Stomach (tissue), 9 donors: ENCODE data around the gene FRG2. TPM values are rescaled to one million over a fixed set of nuclear protein-coding genes. Genes with fewer than 3 reads are reported as not detected.
"Not testable (repeated sequence)": the region's sequence is repeated elsewhere in the genome, so short reads cannot be mapped to it uniquely, and the experiment has no call there.

Source experiments
- DNase-seq, 2 donors: peaks; one replicate each; pipeline versions ENCODE4 v3.0.0 to v3.0.0-alpha.2; 2013 to 2019
- H3K27ac ChIP-seq, 5 donors: fragments of 200-600 bp in 4 of 5; sonication (generic) in 4 of 5; one replicate each; pipeline ENCODE4 v1.5.1; 2013 to 2019; ENCODE audit warnings: mild to moderate bottlenecking in 1 of 5, moderate library complexity in 1 of 5
- H3K27me3 ChIP-seq, 3 donors: fragments of 200-600 bp; sonication (generic); one replicate each; pipeline ENCODE4 v1.5.1; 2017 to 2019; ENCODE audit warnings: mixed run types in 1 of 3
- H3K36me3 ChIP-seq, 4 donors: fragments of 200-600 bp; sonication (generic); 1 replicate in 3 of 4; 2 replicates in 1 of 4; pipeline ENCODE4 v1.5.1; 2016 to 2019
- H3K4me1 ChIP-seq, 4 donors: fragments of 200-600 bp; sonication (generic); one replicate each; pipeline ENCODE4 v1.5.1; 2016 to 2019
- H3K4me3 ChIP-seq, 4 donors: fragments of 200-600 bp; sonication (generic) in 3 of 4; one replicate each; pipeline ENCODE4 v1.5.1; 2016 to 2019; ENCODE audit warnings: mild to moderate bottlenecking in 1 of 4
- H3K9me3 ChIP-seq, 4 donors: fragments of 200-600 bp; sonication (generic); one replicate each; pipeline ENCODE4 v1.5.1; 2016 to 2019
- CTCF ChIP-seq, 7 experiments: fragments of 450-650 bp in 4 of 7; fragments of 200-600 bp in 3 of 7; sonication (generic) in 3 of 7; IDR thresholded peaks; one replicate each; pipeline ENCODE4 v1.5.1; 2016 to 2019; ENCODE audit warnings: antibody characterized with exemption in 7 of 7, control low read depth in 2 of 7, mild to moderate bottlenecking in 1 of 7
- EP300 ChIP-seq: sonication (generic); formaldehyde crosslinking; IDR thresholded peaks from one replicate; pipeline ENCODE4 v1.6.1; 2017; ENCODE audit warnings: antibody characterized with exemption
- POLR2A ChIP-seq, 4 donors: fragments of 450-650 bp; IDR thresholded peaks; one replicate each; pipeline ENCODE4 v1.6.1; 2016; ENCODE audit warnings: antibody characterized with exemption in 4 of 4, control low read depth in 2 of 4, mild to moderate bottlenecking in 1 of 4, moderate library complexity in 1 of 4
- POLR2AphosphoS5 ChIP-seq, 3 donors: sonication (generic); formaldehyde crosslinking; IDR thresholded peaks; one replicate each; pipeline ENCODE4 v1.6.1; 2016; ENCODE audit warnings: antibody characterized with exemption in 3 of 3
- WGBS, 5 donors: extraction: QIAGEN DNeasy Blood & Tissue Kit in 3 of 5; methylation state at CpG; one replicate each; pipeline versions ENCODE4 v1.1.5 to v1.1.7; 2013 to 2018; 5-methylcytosine and 5-hydroxymethylcytosine counted together
- intact Hi-C: fragments of 100-400 bp; cut with DNase I; formaldehyde crosslinking; loops from one replicate; pipeline ENCODE4 v1.15.1; 2023; ENCODE audit warnings: low total_unique reads
- polyA plus RNA-seq, 3 donors: library from polyadenylated mRNA; stranded (reverse); fragments of 200-250 nt; gene quantifications; one replicate each; pipeline ENCODE4 v1.2.3, GENCODE V29; 2013
- small RNA-seq, 4 donors: library from RNA; depleted of rRNA; stranded (forward); fragments of <200 nt; gene quantifications; one replicate each; pipeline ENCODE3, GENCODE V24; 2016
- total RNA-seq, 5 donors: library from RNA; depleted of rRNA; stranded (reverse); fragments of >200 nt; gene quantifications; one replicate each; pipeline versions ENCODE4 v1.1.0 to v1.2.3, GENCODE V29; 2014 to 2016
- donor health status: healthy with polysubstance abuse.
- donor health status: Bipolar disorder and iron deficiency.
- donor health status: healthy.

The FRG2 gene
- total and polyA plus RNA-seq, 8 donors, result not detected

- Histone ChIP-seq H3K4me1 (no peaks in the 10 kb centered on the region), H3K9me3 (no peaks in the 10 kb centered on the region), H3K36me3 (no peaks in the 10 kb centered on the region), H3K27ac (no peak overlapping the region), H3K4me3 (no peak overlapping the region), H3K27me3 (no peaks in the 10 kb centered on the region)
- WGBS, 5 donors, result 81 to 89% (median 84%) methylated on average over 5 to 8 of the region's 8 CpGs
- no peak for TF ChIP-seq CTCF (IDR thresholded peaks at IDR 0.05)
- TF ChIP-seq POLR2AphosphoS5 (IDR thresholded peaks at IDR 0.05), result no peak
- no peak for TF ChIP-seq POLR2A (IDR thresholded peaks at IDR 0.05)
- no peak for TF ChIP-seq EP300
- intact Hi-C loops, result no loop called here
- no peak for DNase-seq
Measured at GRCh38 chr4:189981970-189982369, 45.1 kb downstream of the FRG2 start.

GRCh38 chr4:189980292-189980691, 46.8 kb downstream of the FRG2 start:
- not testable (repeated sequence) for H3K36me3 ChIP-seq

GRCh38 chr4:189979196-189980047, 47.6 kb downstream of the FRG2 start:
- Histone ChIP-seq H3K4me3 (no peak overlapping the region), H3K4me1 (no peaks in the 10 kb centered on the region), H3K27ac (no peak overlapping the region), H3K27me3 (no peaks in the 10 kb centered on the region), H3K36me3 (no peaks in the 10 kb centered on the region), H3K9me3 (no peaks in the 10 kb centered on the region)
- no peak for DNase-seq
- intact Hi-C loops, result no loop called here
- TF ChIP-seq POLR2A (IDR thresholded peaks at IDR 0.05) (no peak), POLR2AphosphoS5 (IDR thresholded peaks at IDR 0.05) (no peak), CTCF (IDR thresholded peaks at IDR 0.05) (no peak), EP300 (no peak)
- WGBS, 5 donors, result 51 to 68% (median 57%) methylated on average over 10 of the region's 10 CpGs

More at GRCh38 chr4:189980292-189980691, 46.8 kb downstream of the FRG2 start:
- H3K27me3 ChIP-seq, H3K4me3 ChIP-seq, H3K4me1 ChIP-seq, intact Hi-C loops, DNase-seq, H3K9me3 ChIP-seq, H3K27ac ChIP-seq: not testable (repeated sequence)
- WGBS, 5 donors, result 33 to 67% (median 51%) methylated on average over 1 to 2 of the region's 2 CpGs

Small RNA genes within 50 kb of the gene (small RNA-seq; reads per million reads assigned to genes)
- 0 to 0.39 (median 0.17) reads per million in 4 donors for gene RNA5SP174
- gene RNA5SP175, result 6.1 to 15.1 (median 7.6) reads per million in 4 donors

Other genes with a start within 250 kb of the FRG2 start
- gene FRG1, start 86.4 kb downstream of the FRG2 start, total RNA-seq, result 10 to 100 TPM in 3 of 5 donors, 1 to 10 TPM in 2; 1.8 to 45.7 (median 12.2) TPM
- 10 to 100 TPM; 28.8 to 54.5 (median 49.6) TPM for gene FRG1, start 86.4 kb downstream of the FRG2 start, polyA plus RNA-seq
- not detected for gene DBET, start 37.2 kb upstream of the FRG2 start, total RNA-seq
- gene DBET, start 37.2 kb upstream of the FRG2 start, polyA plus RNA-seq, result not detected
- not detected for gene DUX4, start 146.5 kb upstream of the FRG2 start, total RNA-seq
- gene DUX4, start 146.5 kb upstream of the FRG2 start, polyA plus RNA-seq, result not detected